GM23248 (cell line): ENCODE results near the gene CHRND.

Source experiments
- EZH2 ChIP-seq: fragments of 200-600 bp; sonication (generic); IDR thresholded peaks from 2 replicates; pipeline ENCODE4 v1.6.1; 2018; ENCODE audit warnings: antibody characterized with exemption, mild to moderate bottlenecking; ENCODE audit not compliant: insufficient read depth, poor library complexity, severe bottlenecking
- EZH2phosphoT487 ChIP-seq: fragments of 200-600 bp; sonication (generic); IDR thresholded peaks from 2 replicates; pipeline ENCODE4 v1.6.1; 2018; ENCODE audit warnings: antibody characterized with exemption, moderate library complexity, mild to moderate bottlenecking, low read depth; ENCODE audit not compliant: insufficient read depth

GRCh38 chr2:232526372-232526941 lies 497 bp downstream of the CHRND start:
- no peak for TF ChIP-seq EZH2
- no peak for TF ChIP-seq EZH2phosphoT487
